GM18526 (cell line): ENCODE data around the gene THADA.

ENCODE experiments used
- POLR2A ChIP-seq: IDR thresholded peaks from 3 replicates; pipeline ENCODE4 v1.6.1; 2011; ENCODE audit not compliant: insufficient read length; ENCODE audit errors: extremely low read depth

The THADA gene

GRCh38 chr2:43265421-43265820 is 330.4 kb downstream of the THADA start:
- no peak for TF ChIP-seq POLR2A

- no peak for TF ChIP-seq POLR2A
Measured at GRCh38 chr2:43265001-43265400, 330.8 kb downstream of the THADA start.

- no peak for TF ChIP-seq POLR2A
Measured at GRCh38 chr2:43262951-43263350, 332.9 kb downstream of the THADA start.

- no peak for TF ChIP-seq POLR2A
Measured at GRCh38 chr2:43262239-43262638, 333.6 kb downstream of the THADA start.

GRCh38 chr2:43259512-43259911 is 336.3 kb downstream of the THADA start:
- no peak for TF ChIP-seq POLR2A

- TF ChIP-seq POLR2A: no peak
Measured at GRCh38 chr2:43258547-43259156, 337.2 kb downstream of the THADA start.

GRCh38 chr2:43255296-43255910 is 340.4 kb downstream of the THADA start:
- TF ChIP-seq POLR2A: no peak

- TF ChIP-seq POLR2A: no peak
Measured at GRCh38 chr2:43254331-43254730, 341.5 kb downstream of the THADA start.

- no peak for TF ChIP-seq POLR2A
Measured at GRCh38 chr2:43251171-43251731, 344.6 kb downstream of the THADA start.

- no peak for TF ChIP-seq POLR2A
Measured at GRCh38 chr2:43250015-43250414, 345.8 kb downstream of the THADA start.

- TF ChIP-seq POLR2A: no peak
Measured at GRCh38 chr2:43248621-43249020, 347.2 kb downstream of the THADA start.

GRCh38 chr2:43246641-43247040 is 349.2 kb downstream of the THADA start:
- TF ChIP-seq POLR2A: no peak

GRCh38 chr2:43241558-43241957 is 354.3 kb downstream of the THADA start:
- no peak for TF ChIP-seq POLR2A

- TF ChIP-seq POLR2A: no peak
Measured at GRCh38 chr2:43240766-43241150, 355.1 kb downstream of the THADA start.

- no peak for TF ChIP-seq POLR2A
Measured at GRCh38 chr2:43239981-43240765, 355.7 kb downstream of the THADA start.

- no peak for TF ChIP-seq POLR2A
Measured at GRCh38 chr2:43238813-43239212, 357.0 kb downstream of the THADA start.
